Measurements from ENCODE around the gene PRM2. TPM values are rescaled to one million over a fixed set of nuclear protein-coding genes. Genes with fewer than 3 reads are reported as not detected.

PRM2 gene
- total RNA-seq = not detected
- not detected for polyA plus RNA-seq
- long read RNA-seq, donor 1 = 0 reads
- long read RNA-seq, donor 2 = 0 reads

GRCh38 chr16:11276143-11276895 is at the start of gene PRM2:
Gene PRM2, minus strand, starts transcription at chr16:11276480. Its CDS starts 110 bp downstream, at chr16:11276370.
- H3K27me3 ChIP-seq (replicated peaks in 1 of 7) = no peaks in the 10 kb centered on the region
- peaks cover 0 to 9% (median 0%) of the 10 kb centered on the region in 6 donors for H3K4me1 ChIP-seq
- no peak within 1 kb of the TSS for H3K4me3 ChIP-seq
- no peaks in the 10 kb centered on the region for H3K9me3 ChIP-seq
- TF ChIP-seq POLR2A (IDR thresholded peaks at IDR 0.05) = no peak
- H3K27ac ChIP-seq = no peak within 1 kb of the TSS
- 88 to 98% (median 95%) methylated on average over 20 to 26 of the region's 26 CpGs for WGBS, 5 donors
- no peak for DNase-seq
- intact Hi-C loops (cut with DNase I; ENCODE audit: low total_unique reads) = no loop called here
- no peaks in the 10 kb centered on the region for H3K36me3 ChIP-seq

GRCh38 chr16:11325404-11326083 is 49.3 kb upstream of the PRM2 start:
- Histone ChIP-seq H3K27me3 (replicated peaks in 1 of 7) (no peaks in the 10 kb centered on the region), H3K9me3 (no peaks in the 10 kb centered on the region), H3K4me3 (no peak overlapping the region), H3K27ac (peak overlapping the region in 7 of 8 donors; percentile 11 to 80 (median 49)), H3K36me3 (no peaks in the 10 kb centered on the region), H3K4me1 (peaks cover 43 to 67% (median 51%) of the 10 kb centered on the region in 6 donors)
- TF ChIP-seq POLR2AphosphoS5 (IDR thresholded peaks at IDR 0.05) (peak in 2 of 3 donors; percentile 19 to 25), POLR2A (IDR thresholded peaks at IDR 0.05) (no peak)
- no peak for DNase-seq
- intact Hi-C loops (cut with DNase I; ENCODE audit: low total_unique reads) = no loop called here
- WGBS, 5 donors = 52 to 70% (median 64%) methylated on average over 10 of the region's 10 CpGs

- Histone ChIP-seq H3K4me1 (peaks cover 31 to 61% (median 39%) of the 10 kb centered on the region in 6 donors), H3K4me3 (no peak overlapping the region), H3K27me3 (replicated peaks in 1 of 7) (no peaks in the 10 kb centered on the region), H3K36me3 (no peaks in the 10 kb centered on the region), H3K27ac (peak overlapping the region in 1 of 8 donors; percentile 31), H3K9me3 (no peaks in the 10 kb centered on the region)
- TF ChIP-seq CTCF (IDR thresholded peaks at IDR 0.05 in 8 of 11, conservative IDR thresholded peaks at IDR 0.05 in 3 of 11) = no peak
- no peak for TF ChIP-seq POLR2AphosphoS5 (IDR thresholded peaks at IDR 0.05)
- TF ChIP-seq POLR2A (IDR thresholded peaks at IDR 0.05) = no peak
- no peak for DNase-seq
- intact Hi-C loops (cut with DNase I; ENCODE audit: low total_unique reads) = no loop called here
- WGBS, 5 donors = 90 to 97% (median 92%) methylated on average over 5 to 11 of the region's 11 CpGs
Measured at GRCh38 chr16:11323551-11324336, 47.5 kb upstream of the PRM2 start.

- Histone ChIP-seq H3K4me1 (peaks cover 24 to 52% (median 30%) of the 10 kb centered on the region in 6 donors), H3K9me3 (no peaks in the 10 kb centered on the region), H3K4me3 (no peak overlapping the region), H3K27ac (no peak overlapping the region), H3K27me3 (replicated peaks in 1 of 7) (no peaks in the 10 kb centered on the region), H3K36me3 (no peaks in the 10 kb centered on the region)
- 83 to 100% (median 91%) methylated on average over 3 of the region's 3 CpGs for WGBS, 5 donors
- no peak for DNase-seq
- intact Hi-C loops (cut with DNase I; ENCODE audit: low total_unique reads) = no loop called here
- TF ChIP-seq POLR2A (IDR thresholded peaks at IDR 0.05) (no peak), CTCF (IDR thresholded peaks at IDR 0.05 in 8 of 11, conservative IDR thresholded peaks at IDR 0.05 in 3 of 11) (no peak), POLR2AphosphoS5 (IDR thresholded peaks at IDR 0.05) (no peak)
Measured at GRCh38 chr16:11322823-11323222, 46.5 kb upstream of the PRM2 start.
